Lung (tissue), 12 donors: Measurements from ENCODE around the gene TBCK. TPM values are rescaled to one million over a fixed set of nuclear protein-coding genes. Genes with fewer than 3 reads are reported as not detected.

ENCODE experiments used
- ATAC-seq: fragments of 200-7000 bp; cut with Tn5 transposase; one replicate; pipeline ENCODE4 v1.9.1; 2020; ENCODE audit warnings: moderate number of reproducible peaks; ENCODE audit not compliant: insufficient read depth, low FRiP score
- DNase-seq, 3 donors: peaks; one replicate each; pipeline ENCODE4 v3.0.0-alpha.2; 2013 to 2017
- H3K27ac ChIP-seq, 2 donors: one replicate each; pipeline ENCODE4 v1.5.1; 2013; ENCODE audit warnings: mild to moderate bottlenecking in 2 of 2, moderate library complexity in 2 of 2, control low read depth in 1 of 2, inconsistent platforms in 1 of 2, low read depth in 1 of 2, low read length in 1 of 2
- H3K27me3 ChIP-seq, 3 donors: one replicate each; pipeline ENCODE4 v1.5.1; 2013; ENCODE audit warnings: low read length in 2 of 3; ENCODE audit not compliant: control insufficient read depth in 3 of 3, insufficient read depth in 3 of 3
- H3K36me3 ChIP-seq, 4 donors: one replicate each; pipeline ENCODE4 v1.5.1; 2013; ENCODE audit warnings: low read length in 4 of 4, mild to moderate bottlenecking in 1 of 4, moderate library complexity in 1 of 4; ENCODE audit not compliant: control insufficient read depth in 4 of 4, insufficient read depth in 4 of 4
- H3K4me1 ChIP-seq, 5 donors: one replicate each; pipeline ENCODE4 v1.5.1; 2013; ENCODE audit warnings: low read length in 5 of 5, mild to moderate bottlenecking in 2 of 5, moderate library complexity in 1 of 5; ENCODE audit not compliant: control insufficient read depth in 5 of 5, insufficient read depth in 5 of 5
- H3K4me3 ChIP-seq: one replicate; pipeline ENCODE4 v1.5.1; 2013; ENCODE audit warnings: mild to moderate bottlenecking, control low read depth, moderate library complexity
- H3K9ac ChIP-seq, 2 donors: one replicate each; pipeline ENCODE4 v1.5.1; 2013; ENCODE audit warnings: low read length in 2 of 2, control low read depth in 1 of 2; ENCODE audit not compliant: insufficient read depth in 1 of 2
- H3K9me3 ChIP-seq, 4 donors: one replicate each; pipeline ENCODE4 v1.5.1; 2013; ENCODE audit warnings: low read length in 3 of 4, mild to moderate bottlenecking in 1 of 4, moderate library complexity in 1 of 4; ENCODE audit not compliant: control insufficient read depth in 4 of 4, insufficient read depth in 3 of 4
- CTCF ChIP-seq: IDR thresholded peaks from 2 replicates; pipeline ENCODE4 v1.5.1; 2012; ENCODE audit warnings: mild to moderate bottlenecking; ENCODE audit errors: control extremely low read depth, extremely low read depth
- WGBS, 2 donors: extraction: QIAGEN DNeasy Blood & Tissue Kit; methylation state at CpG; one replicate each; pipeline ENCODE4 v1.1.7; 2013; 5-methylcytosine and 5-hydroxymethylcytosine counted together
- polyA plus RNA-seq, 2 donors: library from polyadenylated mRNA; stranded (reverse); fragments of 200-250 nt; gene quantifications; one replicate each; pipeline ENCODE4 v1.2.1, GENCODE V29; 2013
- total RNA-seq, 2 donors: library from RNA; depleted of rRNA in 1 of 2; stranded (reverse); fragments of >200 nt in 1 of 2; gene quantifications; one replicate each; pipeline ENCODE4 v1.2.1, GENCODE V29; 2014 to 2021
- donor health status: control.
- donor health status: control.
- donor health status: Bipolar disorder and iron deficiency.
- donor health status: healthy.
- donor health status: DM: yes; HTN: yes; CAD: no.

Gene TBCK
- total and polyA plus RNA-seq, 4 donors: 6.7 to 71.2 (median 18.6) TPM

- Histone ChIP-seq H3K4me3 (no peak overlapping the region), H3K27ac (no peak overlapping the region), H3K36me3 (peaks cover 3 to 15% (median 4%) of the 10 kb centered on the region in 4 donors), H3K4me1 (peaks cover 0 to 6% (median 0%) of the 10 kb centered on the region in 5 donors), H3K27me3 (no peaks in the 10 kb centered on the region), H3K9ac (peak overlapping the region in 1 of 2 donors; percentile 2), H3K9me3 (peaks cover 0 to 9% (median 2%) of the 10 kb centered on the region in 4 donors)
- peak in 2 of 3 donors; percentile 33 to 55 for DNase-seq
- TF ChIP-seq CTCF: no peak
- no peak for ATAC-seq
- WGBS, 2 donors: 81 to 84% methylated on average over 1 of the region's 1 CpG
Measured at GRCh38 chr4:106165351-106166010, 150.5 kb downstream of the TBCK start.

GRCh38 chr4:106162278-106162677 lies 153.7 kb downstream of the TBCK start:
- no peak overlapping the region for H3K9ac ChIP-seq
- DNase-seq: no peak
- no peak for TF ChIP-seq CTCF
- H3K27me3 ChIP-seq: no peaks in the 10 kb centered on the region
- H3K36me3 ChIP-seq: peaks cover 3 to 9% (median 4%) of the 10 kb centered on the region in 4 donors
- 97% methylated on average over 3 of the region's 3 CpGs for WGBS, 2 donors
- H3K4me3 ChIP-seq: no peak overlapping the region
- ATAC-seq: no peak
- peaks cover 0 to 9% (median 2%) of the 10 kb centered on the region in 4 donors for H3K9me3 ChIP-seq
- no peak overlapping the region for H3K27ac ChIP-seq
- H3K4me1 ChIP-seq: peaks cover 0 to 6% (median 0%) of the 10 kb centered on the region in 5 donors

DNA sequence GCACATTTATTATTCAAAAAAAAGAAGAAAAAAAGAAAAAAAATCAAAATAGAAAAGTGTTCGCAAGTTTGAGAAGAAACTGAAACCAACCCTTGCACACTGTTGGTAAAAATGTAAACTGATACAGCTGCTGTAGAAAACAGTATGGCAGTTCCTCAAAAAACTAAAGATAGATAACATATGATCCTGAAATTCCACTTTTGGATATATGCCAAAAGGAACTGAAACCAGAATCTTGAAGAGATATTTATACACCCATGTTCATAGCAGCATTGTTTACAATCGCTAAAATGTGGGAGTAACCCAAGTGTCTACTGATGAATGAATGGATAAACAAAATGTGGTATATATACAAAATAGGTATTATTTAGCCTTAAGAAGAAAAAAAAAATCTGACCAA lies 155.4 kb downstream of the TBCK start:
- Histone ChIP-seq H3K36me3 (peaks cover 4 to 9% (median 9%) of the 10 kb centered on the region in 4 donors), H3K27ac (no peak overlapping the region), H3K9ac (no peak overlapping the region), H3K9me3 (peaks cover 0 to 9% (median 2%) of the 10 kb centered on the region in 4 donors), H3K27me3 (no peaks in the 10 kb centered on the region), H3K4me1 (peaks cover 0 to 6% (median 0%) of the 10 kb centered on the region in 5 donors), H3K4me3 (no peak overlapping the region)
- TF ChIP-seq CTCF: no peak
- ATAC-seq: no peak
- 69 to 72% methylated on average over 2 of the region's 2 CpGs for WGBS, 2 donors
- DNase-seq: peak in 2 of 3 donors; percentile 46 to 51
